ENCODE measurements around the gene GSAP.

DNA sequence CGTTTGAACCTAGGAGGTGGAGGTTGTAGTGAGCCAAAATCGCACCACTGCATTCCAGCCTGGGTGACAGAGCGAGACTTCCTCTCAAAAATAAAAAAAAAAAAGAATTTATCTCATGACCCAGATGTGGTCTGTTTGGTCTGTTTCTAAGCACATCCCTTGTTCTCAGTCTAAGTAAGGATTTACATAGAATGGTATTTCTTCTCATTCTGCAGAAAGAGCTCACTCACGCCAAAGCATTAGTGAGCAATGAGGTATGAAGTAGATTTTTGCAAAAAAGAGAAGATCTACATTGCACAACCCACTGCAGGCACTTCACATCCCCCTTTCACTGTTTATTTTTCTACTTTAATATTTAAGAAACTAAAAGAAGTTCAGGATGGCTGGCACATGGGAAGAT is 140.0 kb downstream of the GSAP start:
- TF ChIP-seq CTCF (IDR thresholded peaks at IDR 0.05 in 8 of 11, conservative IDR thresholded peaks at IDR 0.05 in 3 of 11) (no peak), POLR2A (IDR thresholded peaks at IDR 0.05) (no peak)
